OCI-LY3 (cell line): ENCODE results near the gene TANGO2.

Source experiments
- H2AFZ ChIP-seq: fragments of 200-600, 300-600 bp; shearing (Covaris generic); 2 replicates; pipeline ENCODE4 v1.6.0; 2014; ENCODE audit warnings: antibody characterized with exemption, low read depth, low read length
- H3K27ac ChIP-seq: fragments of 200-600, 300-600 bp; sonication (generic); 2 replicates; pipeline ENCODE4 v1.5.1; 2014; ENCODE audit warnings: mild to moderate bottlenecking, low read length, moderate library complexity, mixed read lengths
- H3K27me3 ChIP-seq: fragments of 200-600, 300-600 bp; sonication (generic); 2 replicates; pipeline ENCODE4 v1.6.1; 2014; ENCODE audit warnings: low read depth, low read length, mixed read lengths
- H3K36me3 ChIP-seq: fragments of 200-600, 300-600 bp; sonication (generic); replicated peaks from 2 replicates; pipeline ENCODE3; 2014; ENCODE audit warnings: low read depth, low read length, mixed read lengths
- H3K4me1 ChIP-seq: fragments of 300-600, 200-600 bp; sonication (generic); 2 replicates; pipeline ENCODE4 v1.6.1; 2014; ENCODE audit warnings: low read length, mixed read lengths
- H3K4me2 ChIP-seq: fragments of 200-600, 300-600 bp; sonication (generic); 2 replicates; pipeline ENCODE4 v1.6.1; 2014; ENCODE audit warnings: low read length, mixed read lengths
- H3K4me3 ChIP-seq: fragments of 300-600, 200-600 bp; sonication (generic); 2 replicates; pipeline ENCODE4 v1.5.1; 2014; ENCODE audit warnings: antibody characterized with exemption, mild to moderate bottlenecking, low read length, moderate library complexity
- H3K79me2 ChIP-seq: fragments of 300-600, 200-600 bp; shearing (Covaris generic); 2 replicates; pipeline ENCODE4 v1.6.1; 2014; ENCODE audit warnings: mild to moderate bottlenecking, low read length, mixed read lengths
- H3K9ac ChIP-seq: fragments of 300-600, 200-600 bp; shearing (Covaris generic); 2 replicates; pipeline ENCODE4 v1.6.0; 2014; ENCODE audit warnings: mild to moderate bottlenecking, low read length, moderate library complexity
- H3K9me3 ChIP-seq: fragments of 200-600, 300-600 bp; shearing (Covaris generic); 2 replicates; pipeline ENCODE4 v1.6.1; 2014; ENCODE audit warnings: low read length, mixed read lengths; ENCODE audit not compliant: insufficient read depth
- H4K20me1 ChIP-seq: fragments of 200-600, 300-600 bp; sonication (generic); 2 replicates; pipeline ENCODE4 v1.6.1; 2016; ENCODE audit warnings: low read length, mixed read lengths; ENCODE audit not compliant: insufficient read depth
- CTCF ChIP-seq: fragments of 200-600, 300-600 bp; sonication (generic); IDR thresholded peaks from 2 replicates; pipeline ENCODE4 v1.5.1; 2014; ENCODE audit warnings: antibody characterized with exemption, low read length, low read depth
- EZH2phosphoT487 ChIP-seq: fragments of 200-600 bp; shearing (Covaris generic); IDR thresholded peaks from 2 replicates; pipeline ENCODE4 v1.6.1; 2018; ENCODE audit warnings: antibody characterized with exemption, mixed run types, low read depth

TANGO2 gene

GRCh38 chr22:20055654-20056053 is 34.7 kb downstream of the TANGO2 start:
- Histone ChIP-seq H2AFZ (no peak overlapping the region), H3K4me1 (no peaks in the 10 kb centered on the region), H4K20me1 (0 out of 2 replicates have a peak, but pooled peaks cover 7% of the 10 kb centered on the region), H3K4me2 (no peak overlapping the region), H3K9ac (no peak overlapping the region), H3K36me3 (peaks cover 2% of the 10 kb centered on the region), H3K27me3 (no peaks in the 10 kb centered on the region), H3K79me2 (no peaks in the 10 kb centered on the region), H3K4me3 (no peak overlapping the region), H3K27ac (no peak overlapping the region), H3K9me3 (no peaks in the 10 kb centered on the region)
- no peak for TF ChIP-seq EZH2phosphoT487
- TF ChIP-seq CTCF: no peak

DNA sequence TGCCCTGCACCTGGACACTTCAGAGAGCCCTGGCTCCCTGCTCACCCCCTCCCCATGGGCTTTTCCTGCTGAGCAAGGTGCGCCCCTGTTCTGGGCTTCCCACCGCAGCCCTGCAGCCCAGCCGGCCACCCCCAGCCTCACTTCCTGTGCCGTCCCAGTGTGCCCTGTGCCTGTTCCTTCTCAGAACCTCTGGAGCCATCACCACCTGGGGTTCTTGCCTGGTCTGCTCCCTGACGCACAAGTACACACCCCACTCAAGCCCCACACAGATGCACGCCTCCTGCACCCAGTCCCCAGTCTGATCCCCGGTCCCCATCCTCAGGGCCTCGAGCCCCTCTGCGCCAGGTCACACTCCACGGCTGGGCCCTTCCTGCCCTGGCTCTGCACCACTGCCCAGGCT is 35.3 kb downstream of the TANGO2 start:
- Histone ChIP-seq H3K9me3 (no peaks in the 10 kb centered on the region), H3K9ac (no peak overlapping the region), H3K27me3 (no peaks in the 10 kb centered on the region), H3K4me3 (no peak overlapping the region), H4K20me1 (0 out of 2 replicates have a peak, but pooled peaks cover 7% of the 10 kb centered on the region), H3K4me2 (no peak overlapping the region), H3K27ac (no peak overlapping the region), H3K79me2 (no peaks in the 10 kb centered on the region), H3K36me3 (peaks cover 4% of the 10 kb centered on the region), H3K4me1 (no peaks in the 10 kb centered on the region), H2AFZ (no peak overlapping the region)
- TF ChIP-seq CTCF: no peak
- no peak for TF ChIP-seq EZH2phosphoT487

DNA sequence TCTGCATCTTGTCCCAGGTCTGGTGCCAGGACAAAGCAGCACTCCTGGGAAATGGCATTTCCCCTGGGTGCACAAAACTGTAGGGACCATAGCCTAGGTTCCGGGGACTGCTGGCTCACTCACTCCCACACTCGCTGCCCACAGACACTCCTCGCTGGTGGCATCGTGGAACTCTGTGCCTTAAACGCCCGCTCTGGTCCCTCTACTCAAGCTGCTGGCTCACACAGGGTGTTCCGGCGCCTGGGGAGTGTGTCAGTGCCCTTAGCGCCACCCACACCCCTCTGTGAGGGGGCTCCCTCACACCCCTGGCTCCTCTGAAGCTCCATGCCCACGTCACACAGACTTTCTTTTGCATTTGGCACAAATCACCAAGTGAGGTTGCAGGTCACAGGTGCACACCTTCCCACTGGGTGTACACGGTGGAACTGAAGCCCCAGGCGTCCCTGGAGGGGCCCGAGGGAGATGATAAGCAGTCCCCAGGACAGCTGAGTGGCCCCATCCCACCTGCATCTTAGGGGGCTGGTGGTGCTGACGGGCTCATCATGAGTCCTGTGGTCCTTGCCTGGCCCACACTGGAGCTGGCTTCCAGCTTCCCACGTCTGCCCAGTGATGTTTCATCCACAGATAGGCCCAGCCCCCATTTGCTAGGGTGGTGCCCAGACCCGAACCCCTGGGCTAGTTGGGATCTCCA is 35.9 kb downstream of the TANGO2 start:
- H3K9me3 ChIP-seq: no peaks in the 10 kb centered on the region
- no peak for TF ChIP-seq CTCF
- no peak for TF ChIP-seq EZH2phosphoT487
- peaks cover 6% of the 10 kb centered on the region for H3K36me3 ChIP-seq
- H3K4me1 ChIP-seq: no peaks in the 10 kb centered on the region
- no peak overlapping the region for H3K27ac ChIP-seq
- no peak overlapping the region for H3K4me2 ChIP-seq
- H3K9ac ChIP-seq: no peak overlapping the region
- H3K27me3 ChIP-seq: no peaks in the 10 kb centered on the region
- H3K4me3 ChIP-seq: no peak overlapping the region
- H4K20me1 ChIP-seq: 0 out of 2 replicates have a peak, but pooled peaks cover 7% of the 10 kb centered on the region
- H3K79me2 ChIP-seq: no peaks in the 10 kb centered on the region
- H2AFZ ChIP-seq: no peak overlapping the region

GRCh38 chr22:20057596-20058268 is 36.8 kb downstream of the TANGO2 start:
- no peak overlapping the region for H3K4me2 ChIP-seq
- peaks cover 6% of the 10 kb centered on the region for H3K36me3 ChIP-seq
- no peak overlapping the region for H3K27ac ChIP-seq
- H3K9ac ChIP-seq: no peak overlapping the region
- H3K79me2 ChIP-seq: no peaks in the 10 kb centered on the region
- H3K4me1 ChIP-seq: no peaks in the 10 kb centered on the region
- no peak overlapping the region for H3K4me3 ChIP-seq
- TF ChIP-seq CTCF (no peak), EZH2phosphoT487 (no peak)
- H4K20me1 ChIP-seq: 0 out of 2 replicates have a peak, but pooled peaks cover 3% of the 10 kb centered on the region
- no peaks in the 10 kb centered on the region for H3K27me3 ChIP-seq
- H3K9me3 ChIP-seq: no peaks in the 10 kb centered on the region
- H2AFZ ChIP-seq: no peak overlapping the region
